Activated CD8-positive, alpha-beta memory T cell treated with anti-CD3 and anti-CD28 coated beads for 1 hour (primary cell): Measurements from ENCODE around the gene LHPP.

Source experiments
- DNase-seq, 2 donors: peaks; one replicate each; pipeline ENCODE4 v3.0.0-alpha.2; 2020; ENCODE audit warnings: low read depth in 1 of 2; ENCODE audit errors: extremely low read depth in 1 of 2

LHPP gene

DNA sequence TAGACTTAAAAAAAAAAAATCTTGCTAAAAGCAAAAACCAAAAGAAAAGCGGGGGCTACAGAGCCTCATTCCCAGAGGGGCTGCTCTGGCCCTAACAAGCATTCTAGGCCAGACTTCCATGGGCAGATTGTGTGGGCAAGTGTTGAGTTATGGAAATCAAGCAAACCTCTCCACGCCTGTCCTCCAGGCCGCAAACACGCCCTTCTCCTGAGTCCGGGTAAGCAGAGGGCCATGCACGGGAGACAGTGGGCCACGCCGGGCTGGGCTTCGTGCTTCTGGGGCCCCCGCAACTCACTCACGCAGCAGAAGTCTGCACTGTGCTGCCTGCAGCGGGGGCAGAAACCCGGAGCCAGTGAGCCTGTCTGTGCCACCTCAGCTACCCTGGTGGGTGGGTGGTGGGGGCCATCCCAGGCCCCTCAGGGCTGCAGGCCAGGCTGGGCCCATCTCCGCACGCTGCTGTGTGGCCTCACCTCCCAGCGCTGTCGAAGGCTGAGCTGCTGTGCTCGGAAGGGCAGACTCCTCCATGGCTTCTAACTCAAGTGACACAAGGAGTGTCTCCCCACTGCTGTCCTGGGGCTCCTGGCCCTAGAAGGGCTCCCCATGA, 156.9 kb downstream of the LHPP start:
- no peak for DNase-seq

DNA sequence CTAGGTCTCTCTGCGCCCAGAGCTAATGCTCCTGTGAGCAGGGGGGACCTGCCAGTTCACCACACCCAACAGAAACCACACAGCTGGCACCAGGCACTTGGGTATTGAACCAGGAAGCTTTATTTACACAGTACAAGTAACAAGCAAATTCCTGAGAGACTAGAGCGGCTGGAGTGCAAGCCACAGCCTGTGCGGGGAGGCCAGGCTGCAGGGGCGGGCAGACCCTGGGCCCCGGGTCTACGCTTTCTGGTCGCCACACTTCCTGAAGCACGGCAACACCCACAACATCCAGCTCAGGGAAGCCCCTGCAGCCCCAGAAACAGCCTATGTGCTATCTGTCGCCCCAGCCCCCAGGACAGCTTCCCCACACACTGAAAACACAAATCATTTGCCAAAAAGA, 157.6 kb downstream of the LHPP start:
- no peak for DNase-seq

DNA sequence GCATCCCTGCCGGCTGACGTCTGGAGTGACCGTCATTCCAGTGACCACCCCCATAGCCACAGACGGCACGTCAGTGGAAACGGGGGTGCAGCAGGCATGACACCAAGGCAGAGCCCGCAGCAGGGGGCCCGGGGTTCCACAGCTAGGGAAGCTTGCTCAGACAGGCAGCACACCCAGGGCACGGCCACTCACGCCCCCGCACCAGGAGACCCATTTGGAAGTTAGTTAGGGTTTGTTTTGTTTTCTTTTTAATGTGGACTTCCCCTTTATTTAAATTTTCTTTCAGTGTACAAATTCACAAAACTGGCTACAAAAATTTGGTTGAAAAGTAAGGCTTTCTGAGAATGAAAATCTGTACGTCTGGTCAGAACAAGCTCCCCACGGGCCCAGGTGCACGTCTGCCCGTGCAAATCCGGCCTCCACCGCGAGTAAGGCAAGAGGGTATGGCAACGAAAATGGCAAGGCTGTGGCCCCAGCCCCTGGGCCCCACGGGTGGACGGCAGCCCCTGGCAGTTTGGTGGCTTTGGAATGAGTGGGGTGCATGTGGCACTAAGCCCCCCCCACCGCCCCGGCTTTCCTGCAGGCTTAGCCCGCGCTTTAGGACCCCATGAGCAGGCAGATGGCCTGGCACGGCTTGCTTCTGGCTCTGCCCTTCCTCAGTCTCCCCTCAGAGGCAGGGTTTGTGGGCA, 158.3 kb downstream of the LHPP start:
- no peak for DNase-seq

DNA sequence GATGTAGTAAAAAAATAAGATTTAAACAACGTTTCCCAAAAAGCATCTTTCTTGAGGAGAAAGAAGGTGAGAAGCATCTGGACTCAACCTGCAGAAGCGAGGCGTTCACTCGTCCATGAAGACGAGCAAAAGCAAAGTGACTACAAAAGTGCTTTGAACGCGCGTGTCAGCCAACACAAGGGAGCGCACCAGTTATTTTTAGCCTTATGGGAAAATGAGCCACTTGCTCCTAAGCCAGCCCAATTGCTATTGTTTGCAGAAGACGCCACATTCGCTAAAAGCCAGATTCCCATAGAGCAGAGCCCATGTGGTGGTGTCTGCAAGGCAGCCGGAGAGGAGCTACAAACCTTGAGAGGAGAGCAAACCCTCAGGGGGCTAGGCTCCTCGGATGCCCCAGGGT, 160.0 kb downstream of the LHPP start:
- no peak for DNase-seq

DNA sequence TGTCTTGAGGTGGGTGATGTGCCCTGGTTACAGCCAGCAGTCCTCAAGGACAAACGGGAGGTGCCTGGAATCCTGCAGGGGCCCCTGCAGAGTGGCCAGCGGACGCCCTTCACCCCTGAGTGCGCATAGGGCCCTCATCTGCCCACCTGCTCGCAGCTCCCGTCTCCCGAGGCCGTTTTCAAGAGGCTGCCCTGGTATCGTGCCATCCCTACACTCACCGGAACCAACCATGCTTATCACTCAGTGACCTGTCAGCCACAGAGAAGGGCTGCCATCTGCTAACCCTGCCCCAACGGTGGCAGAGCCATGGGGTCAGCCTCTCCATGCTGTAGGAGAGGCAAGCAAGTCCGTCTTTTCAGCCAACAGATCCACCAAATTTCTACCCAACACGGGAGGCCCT, 160.5 kb downstream of the LHPP start:
- no peak for DNase-seq

DNA sequence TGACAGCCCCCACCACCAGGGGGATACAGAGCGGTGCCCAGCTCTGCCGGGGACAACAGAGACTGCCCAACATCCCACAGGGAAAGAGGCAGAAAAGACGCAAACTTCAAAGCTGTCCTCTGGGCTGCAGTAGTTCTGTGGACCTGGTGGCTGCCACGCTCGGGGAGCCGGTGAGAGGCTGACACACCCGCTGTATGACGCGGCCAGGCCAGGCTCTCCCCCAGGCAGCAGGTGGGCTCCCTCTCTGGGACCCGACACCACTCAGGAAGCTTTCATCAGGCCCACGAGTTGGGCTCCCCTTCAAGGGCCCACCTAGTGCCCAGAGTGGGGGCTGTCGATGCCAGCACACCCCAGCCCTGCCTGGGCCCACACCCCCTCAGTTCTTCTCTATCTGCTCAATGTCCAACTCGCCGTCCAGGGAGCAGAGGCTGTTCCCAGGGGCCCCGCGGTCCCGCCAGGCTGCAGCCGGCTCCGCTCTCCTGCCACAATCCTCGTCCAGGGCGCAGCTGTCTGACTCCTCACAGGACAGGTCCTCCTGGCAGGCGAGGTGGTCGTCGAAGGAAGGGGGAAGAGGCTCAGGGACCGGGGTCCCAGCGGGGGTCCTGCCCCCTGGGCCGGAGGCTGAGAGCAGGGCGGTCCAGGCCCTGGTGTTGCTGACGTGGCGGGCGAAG, 161.4 kb downstream of the LHPP start:
- DNase-seq = no peak

DNA sequence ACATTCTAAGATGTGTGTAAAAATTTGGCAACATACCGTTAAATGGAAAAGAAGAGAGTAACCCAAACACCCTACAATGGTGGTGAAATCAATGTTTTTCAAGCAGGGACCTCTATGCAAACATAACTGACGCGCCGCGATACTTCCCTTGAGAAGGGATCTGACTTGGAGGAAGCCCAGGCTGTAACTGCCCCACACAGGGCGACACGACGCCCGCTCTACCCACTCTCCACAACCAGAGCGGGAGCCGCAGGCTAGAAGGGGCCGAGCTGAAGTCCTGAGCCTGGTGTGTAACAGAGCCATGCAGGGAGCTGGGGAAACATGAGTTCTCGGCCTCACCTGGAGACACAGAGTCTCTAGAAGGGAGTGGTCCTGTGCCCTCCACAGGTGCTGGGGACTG, 162.4 kb downstream of the LHPP start:
- no peak for DNase-seq

DNA sequence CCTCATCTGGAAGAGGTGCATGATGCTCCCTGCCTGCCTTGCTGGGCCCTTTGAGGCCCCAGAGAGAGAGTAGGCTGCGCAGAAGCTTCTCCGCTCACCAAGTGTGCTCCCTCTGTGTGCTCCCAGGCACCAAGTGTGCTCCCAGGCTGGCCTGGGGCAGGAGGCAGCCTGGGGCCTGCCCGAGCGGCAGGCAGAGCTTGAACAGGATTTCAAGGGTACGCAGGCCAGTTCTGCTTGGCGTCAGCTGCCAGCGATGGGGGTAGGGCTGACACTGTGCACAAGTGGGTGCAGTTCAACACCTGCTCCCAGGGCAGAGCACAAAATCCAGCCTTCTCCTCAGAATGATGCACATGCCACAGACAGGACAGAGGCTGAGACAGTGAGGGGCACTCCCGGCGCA, 162.8 kb downstream of the LHPP start:
- no peak for DNase-seq

DNA sequence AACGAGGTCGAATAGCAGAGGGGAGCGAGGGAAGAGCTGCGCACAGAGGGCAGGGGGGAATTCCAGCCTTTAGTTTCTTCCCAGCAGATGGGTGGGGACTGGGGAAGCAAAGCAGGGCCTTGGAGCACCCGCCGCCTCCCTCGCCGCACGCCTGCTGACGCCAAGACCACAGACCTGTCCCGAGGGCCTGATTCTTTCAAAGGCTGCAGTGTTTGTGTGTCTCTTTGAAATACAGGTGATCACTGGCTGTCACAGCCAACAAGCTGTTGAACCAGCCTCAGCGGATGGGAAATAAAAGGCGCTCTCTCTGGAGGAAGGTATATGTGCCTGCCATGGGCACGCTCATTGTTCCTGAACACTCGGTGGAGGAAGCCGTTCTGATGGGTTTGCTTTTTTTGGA, 163.3 kb downstream of the LHPP start:
- DNase-seq = no peak

DNA sequence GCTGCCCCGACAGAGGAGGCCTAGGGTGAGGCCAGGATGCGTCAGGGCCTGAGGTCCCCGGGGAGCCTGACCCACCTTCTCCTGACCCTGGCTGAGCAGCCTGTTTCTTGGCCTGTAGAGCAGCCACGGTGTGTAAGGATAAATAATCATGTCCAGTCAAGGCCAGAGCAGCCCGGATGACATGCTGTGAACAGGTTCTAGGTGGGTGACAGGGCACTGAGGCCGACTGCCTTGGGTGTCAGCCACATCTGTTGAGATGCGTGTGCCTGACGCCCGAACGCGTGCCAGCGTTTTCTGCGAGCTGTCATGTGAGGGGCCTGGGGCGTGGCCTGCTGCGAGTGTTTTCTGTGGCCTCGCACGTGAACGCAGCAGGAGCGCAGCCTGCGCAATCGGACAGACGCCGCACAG, 164.2 kb downstream of the LHPP start:
- DNase-seq = no peak

DNA sequence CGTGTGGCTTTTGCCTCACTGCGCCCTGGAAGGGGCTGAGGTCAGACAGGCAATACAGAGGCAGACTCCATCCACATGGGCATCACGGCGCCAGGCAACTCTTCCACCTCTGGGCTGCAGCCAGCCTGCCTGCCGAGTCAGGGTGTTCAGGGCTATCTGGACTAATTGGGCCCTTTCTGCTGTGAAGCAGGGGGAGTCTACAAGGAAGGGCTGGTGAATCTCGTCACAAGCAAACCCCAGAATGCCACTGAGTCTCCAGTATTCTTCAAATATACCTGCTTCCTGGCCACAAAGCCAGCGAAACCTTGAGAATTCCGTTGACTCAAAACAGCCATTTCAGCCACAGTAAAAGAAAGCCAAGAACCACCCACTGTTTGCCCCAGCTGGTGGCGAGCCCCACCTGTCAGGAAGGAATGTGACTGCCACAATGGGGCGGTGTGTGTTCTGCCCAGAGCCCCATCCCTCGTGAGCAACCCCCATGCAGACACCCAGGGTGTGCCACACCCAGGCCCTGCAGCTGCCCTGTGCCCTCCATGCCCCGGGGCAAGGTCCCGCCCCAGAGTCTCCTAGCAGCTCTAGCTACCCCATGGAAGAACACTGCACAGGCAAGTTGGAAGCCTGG, 165.2 kb downstream of the LHPP start:
- no peak for DNase-seq

DNA sequence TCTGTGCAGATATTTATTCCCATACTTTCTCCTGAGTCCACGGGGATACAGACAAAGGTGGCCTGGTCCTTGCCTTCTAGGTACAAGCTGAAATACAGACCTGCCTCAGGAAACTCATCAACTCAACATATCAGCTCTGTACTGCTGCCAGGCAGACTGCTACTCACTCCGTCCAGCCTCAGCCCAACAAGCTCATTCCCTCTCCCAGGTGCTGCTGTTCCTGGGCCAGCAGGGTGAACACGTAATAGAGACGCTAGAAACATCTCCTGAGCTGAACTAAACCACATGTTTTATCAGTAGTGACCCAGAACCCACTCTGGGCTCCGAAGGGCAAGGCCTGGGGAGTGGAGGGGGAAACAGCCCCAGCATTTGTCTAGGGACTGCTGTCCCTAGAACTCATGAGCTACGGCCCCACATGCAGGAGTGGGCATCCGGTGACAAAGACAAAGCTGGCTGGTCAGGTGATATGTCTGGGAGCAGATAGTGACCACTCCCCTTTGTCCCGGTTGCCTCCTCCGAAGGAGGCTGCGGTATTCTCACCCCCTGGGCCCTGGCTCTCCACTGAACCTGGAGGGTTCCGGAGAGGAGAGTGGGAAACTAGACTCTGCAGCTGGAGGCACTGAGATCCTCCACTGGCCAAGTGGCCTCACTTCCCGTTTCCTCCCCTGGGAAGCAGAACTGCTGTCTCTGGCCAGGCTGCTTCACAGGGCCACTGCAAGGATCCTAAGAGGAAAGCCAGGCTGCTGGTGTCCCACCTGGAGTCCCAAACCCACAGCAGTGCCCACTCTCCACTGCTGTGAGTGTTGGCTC, 166.4 kb downstream of the LHPP start:
- DNase-seq = no peak

DNA sequence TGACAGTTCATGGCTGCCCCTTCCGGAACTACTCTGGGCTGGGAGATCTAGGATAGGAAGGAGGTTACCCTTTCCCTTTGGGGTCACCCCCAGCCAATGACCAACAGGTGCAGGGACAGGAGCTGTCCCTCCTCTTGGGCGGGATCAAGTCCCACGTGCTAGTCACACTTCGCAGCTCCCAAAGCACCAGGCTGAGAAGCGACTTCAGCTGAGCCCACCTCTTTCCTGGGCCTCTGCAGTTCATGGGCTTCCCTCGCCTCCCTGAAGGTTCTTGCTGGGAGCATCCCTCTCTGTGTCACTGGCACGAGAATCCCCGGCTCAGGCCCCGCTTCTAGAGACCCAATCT, 167.0 kb downstream of the LHPP start:
- DNase-seq = no peak

DNA sequence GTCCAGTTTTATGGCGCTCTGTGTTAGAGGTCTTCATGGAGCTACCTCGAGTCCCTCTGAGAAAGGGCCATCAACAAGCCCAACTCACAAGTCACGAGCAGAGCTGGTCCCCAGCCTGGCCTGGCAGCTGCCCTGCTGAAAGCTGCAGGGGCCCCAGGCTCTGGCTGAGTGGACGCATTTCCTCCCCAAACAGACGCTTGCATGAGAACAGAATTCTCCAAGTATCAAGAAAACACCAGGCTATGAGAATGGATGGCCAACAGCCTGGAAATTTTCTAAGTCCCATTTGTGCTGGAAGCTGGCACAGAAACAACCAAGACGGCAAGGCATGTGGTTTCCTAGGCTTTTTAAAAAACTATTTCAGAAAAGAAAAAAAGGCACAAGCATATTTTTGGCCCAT, 167.8 kb downstream of the LHPP start:
- DNase-seq = no peak

DNA sequence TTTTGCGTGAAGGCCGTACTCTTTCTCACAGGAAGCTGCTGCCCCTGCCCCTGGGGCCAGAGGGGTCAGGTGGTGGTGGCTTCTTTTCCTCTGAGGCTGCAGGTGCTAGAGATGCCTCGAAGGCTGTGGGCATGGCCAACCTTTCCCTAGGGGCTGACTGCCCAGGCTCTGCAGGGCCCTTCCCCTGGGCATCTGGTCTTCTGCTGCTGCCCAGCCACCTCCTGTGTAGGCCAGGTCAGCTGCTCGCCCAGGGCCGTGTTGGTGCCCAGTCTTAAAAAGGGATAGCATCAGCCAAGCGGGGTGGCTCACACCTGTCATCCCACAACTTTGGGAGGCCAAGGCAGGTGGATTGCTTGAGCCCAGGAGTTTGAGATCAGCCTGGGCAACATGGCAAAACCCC, 168.2 kb downstream of the LHPP start:
- no peak for DNase-seq

DNA sequence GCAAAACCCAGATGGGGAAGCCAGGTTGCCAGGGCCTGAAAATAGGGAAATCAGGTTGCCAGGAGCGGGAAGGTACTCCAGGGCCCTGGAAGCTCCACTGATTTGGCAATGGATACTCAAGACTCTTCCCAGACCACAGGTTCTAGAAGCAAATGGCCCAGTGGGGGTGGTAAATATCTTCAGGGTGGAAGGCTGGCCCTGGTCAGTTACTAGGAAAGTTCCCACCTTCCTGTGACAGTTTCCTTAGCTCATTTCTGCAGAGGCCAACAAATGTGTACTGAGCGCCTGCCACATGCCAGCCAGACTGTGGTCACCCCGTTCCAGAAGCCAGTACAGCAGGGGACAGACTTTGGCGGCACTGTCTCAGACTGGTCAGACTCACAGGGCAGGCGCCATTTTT, 168.9 kb downstream of the LHPP start:
- no peak for DNase-seq

DNA sequence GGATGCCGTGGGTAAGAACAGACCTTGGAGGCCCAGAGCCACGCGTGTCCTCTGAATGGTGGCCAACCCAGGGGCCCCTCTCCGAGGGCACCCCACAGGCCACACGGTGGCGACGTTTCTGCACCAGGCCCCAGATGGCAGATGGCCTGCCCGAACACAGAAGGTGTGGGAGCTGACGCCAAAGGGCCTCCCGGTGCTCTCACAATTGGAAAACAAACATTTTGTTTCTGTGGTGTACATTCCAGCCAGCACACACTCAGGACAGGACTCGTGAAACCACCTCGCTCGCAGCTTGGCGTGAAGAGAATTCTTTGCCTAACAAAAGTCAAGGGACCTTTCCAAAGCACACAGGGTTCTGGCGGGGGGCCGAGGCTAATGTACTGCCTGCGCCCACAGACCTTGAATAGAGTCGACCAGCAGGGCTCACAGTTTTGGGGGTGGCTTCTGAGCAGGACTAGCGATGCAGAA, 170.5 kb downstream of the LHPP start:
- DNase-seq = no peak

DNA sequence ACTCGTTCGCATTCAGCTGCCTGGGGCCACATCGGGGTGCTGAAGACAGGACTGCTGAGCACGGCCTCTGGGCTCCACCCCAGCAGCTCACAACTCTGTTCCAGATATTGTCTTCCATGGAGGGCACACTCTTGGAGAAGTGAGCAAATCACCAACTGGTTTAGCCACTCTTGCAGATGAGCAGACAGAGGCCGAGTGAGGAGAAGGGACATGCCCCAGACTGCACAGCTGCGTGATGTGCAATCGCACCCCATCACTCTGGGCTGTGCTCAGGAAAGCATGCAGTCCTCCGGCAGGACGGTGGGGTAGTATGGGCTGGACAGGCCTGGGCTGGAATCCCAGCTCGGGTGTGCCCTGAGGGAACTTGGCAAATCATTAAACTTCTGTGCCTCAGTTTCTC, 170.9 kb downstream of the LHPP start:
- no peak for DNase-seq

DNA sequence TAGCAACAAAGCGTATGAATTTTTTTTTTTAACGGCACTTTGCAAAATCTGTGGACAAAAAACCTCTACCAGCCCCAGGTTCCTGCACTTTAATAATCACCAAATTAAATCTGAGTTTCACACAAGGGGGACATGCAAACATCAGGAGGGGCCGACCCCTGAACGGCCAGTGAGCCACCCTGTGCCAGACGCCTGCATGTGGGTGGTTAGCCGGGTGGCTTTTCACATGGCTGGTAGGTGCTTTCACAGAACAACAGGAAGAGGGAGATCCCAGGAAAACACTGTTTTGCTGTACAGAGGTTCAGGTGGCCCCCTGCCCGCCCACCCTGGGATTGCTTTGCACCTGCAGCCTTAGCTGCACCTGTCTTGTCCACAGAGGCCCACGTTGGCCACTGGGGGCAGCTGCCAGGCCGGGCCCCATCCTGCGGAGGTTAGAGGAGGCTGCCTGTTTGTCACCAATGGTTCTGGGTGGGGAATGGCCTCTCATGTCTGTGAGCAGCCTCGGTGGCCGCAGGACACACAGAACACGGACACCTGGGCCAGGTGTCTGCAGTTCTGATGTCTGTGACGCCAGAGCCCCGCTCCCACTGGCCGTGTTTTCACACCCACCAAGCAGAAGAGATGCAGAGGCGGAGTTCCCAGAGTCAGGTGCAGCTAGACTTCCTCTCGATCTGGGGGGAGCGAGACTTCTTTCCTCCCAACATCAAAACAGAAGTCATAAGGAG, 174.8 kb downstream of the LHPP start:
- no peak for DNase-seq

DNA sequence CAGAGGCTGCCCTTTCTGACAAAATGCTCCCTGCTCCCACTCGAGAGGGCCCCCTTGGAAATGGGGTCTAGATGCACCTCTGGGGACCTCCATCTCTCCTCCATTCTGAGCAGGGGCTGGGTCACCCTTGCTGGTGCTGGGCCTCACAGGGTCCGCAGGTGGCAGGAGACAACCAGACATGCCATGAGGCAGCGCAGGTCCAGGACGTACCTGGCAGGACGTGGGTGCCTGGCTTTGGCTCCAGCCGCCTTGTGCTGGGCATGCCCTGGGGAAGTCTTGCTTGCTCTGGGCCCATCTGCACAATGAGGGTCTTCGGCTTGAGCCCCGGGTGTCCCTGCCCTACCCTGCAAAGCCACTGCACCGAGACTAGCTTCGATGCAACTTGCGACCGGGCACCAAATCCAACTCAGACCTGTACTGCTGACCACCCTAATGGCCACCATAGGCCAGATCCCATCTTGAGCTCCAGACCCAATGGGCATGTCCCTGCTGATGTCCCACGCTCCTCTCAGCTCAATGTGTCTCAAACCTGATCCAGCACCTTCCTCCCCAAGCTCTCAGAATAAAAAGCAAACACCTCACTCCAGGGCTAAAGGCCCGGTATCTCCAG, 175.6 kb downstream of the LHPP start:
- DNase-seq = no peak
